AG10803 (cell line): ENCODE data around the gene FTSJ3.

Experiments
- DNase-seq: peaks from one replicate; pipeline ENCODE4 v3.0.0; 2010; ENCODE audit warnings: low read depth
- H3K4me3 ChIP-seq: 2 replicates; pipeline ENCODE4 v1.5.1; 2011; ENCODE audit warnings: mild to moderate bottlenecking, low read length, control low read depth
- TF ChIP-seq, protein P1 (sequence below): conservative IDR thresholded peaks from 2 replicates; pipeline ENCODE4 v1.5.1; 2011; ENCODE audit warnings: mild to moderate bottlenecking, low read length, control low read depth, inconsistent platforms

FTSJ3 gene

DNA sequence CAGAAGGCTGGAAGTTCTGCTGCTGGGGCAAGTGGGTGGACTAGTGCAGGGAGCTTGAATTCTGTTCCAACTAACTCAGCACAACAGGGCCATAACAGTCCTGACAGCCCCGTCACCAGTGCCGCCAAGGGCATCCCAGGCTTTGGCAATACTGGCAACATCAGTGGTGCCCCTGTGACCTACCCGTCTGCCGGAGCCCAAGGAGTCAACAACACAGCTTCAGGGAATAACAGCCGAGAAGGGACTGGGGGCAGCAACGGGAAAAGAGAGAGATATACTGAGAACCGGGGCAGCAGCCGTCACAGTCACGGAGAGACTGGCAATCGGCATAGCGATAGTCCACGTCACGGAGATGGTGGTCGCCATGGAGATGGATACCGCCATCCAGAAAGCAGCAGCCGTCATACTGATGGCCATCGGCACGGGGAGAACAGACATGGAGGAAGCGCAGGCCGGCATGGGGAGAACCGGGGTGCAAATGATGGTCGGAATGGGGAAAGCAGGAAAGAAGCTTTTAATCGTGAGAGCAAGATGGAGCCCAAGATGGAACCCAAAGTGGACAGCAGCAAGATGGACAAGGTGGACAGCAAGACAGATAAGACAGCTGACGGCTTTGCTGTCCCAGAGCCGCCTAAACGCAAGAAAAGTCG, 9.6 kb downstream of the FTSJ3 start:
- TF ChIP-seq, protein P1, sequence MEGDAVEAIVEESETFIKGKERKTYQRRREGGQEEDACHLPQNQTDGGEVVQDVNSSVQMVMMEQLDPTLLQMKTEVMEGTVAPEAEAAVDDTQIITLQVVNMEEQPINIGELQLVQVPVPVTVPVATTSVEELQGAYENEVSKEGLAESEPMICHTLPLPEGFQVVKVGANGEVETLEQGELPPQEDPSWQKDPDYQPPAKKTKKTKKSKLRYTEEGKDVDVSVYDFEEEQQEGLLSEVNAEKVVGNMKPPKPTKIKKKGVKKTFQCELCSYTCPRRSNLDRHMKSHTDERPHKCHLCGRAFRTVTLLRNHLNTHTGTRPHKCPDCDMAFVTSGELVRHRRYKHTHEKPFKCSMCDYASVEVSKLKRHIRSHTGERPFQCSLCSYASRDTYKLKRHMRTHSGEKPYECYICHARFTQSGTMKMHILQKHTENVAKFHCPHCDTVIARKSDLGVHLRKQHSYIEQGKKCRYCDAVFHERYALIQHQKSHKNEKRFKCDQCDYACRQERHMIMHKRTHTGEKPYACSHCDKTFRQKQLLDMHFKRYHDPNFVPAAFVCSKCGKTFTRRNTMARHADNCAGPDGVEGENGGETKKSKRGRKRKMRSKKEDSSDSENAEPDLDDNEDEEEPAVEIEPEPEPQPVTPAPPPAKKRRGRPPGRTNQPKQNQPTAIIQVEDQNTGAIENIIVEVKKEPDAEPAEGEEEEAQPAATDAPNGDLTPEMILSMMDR, result no peak
- no peak for DNase-seq
- no peak overlapping the region for H3K4me3 ChIP-seq

DNA sequence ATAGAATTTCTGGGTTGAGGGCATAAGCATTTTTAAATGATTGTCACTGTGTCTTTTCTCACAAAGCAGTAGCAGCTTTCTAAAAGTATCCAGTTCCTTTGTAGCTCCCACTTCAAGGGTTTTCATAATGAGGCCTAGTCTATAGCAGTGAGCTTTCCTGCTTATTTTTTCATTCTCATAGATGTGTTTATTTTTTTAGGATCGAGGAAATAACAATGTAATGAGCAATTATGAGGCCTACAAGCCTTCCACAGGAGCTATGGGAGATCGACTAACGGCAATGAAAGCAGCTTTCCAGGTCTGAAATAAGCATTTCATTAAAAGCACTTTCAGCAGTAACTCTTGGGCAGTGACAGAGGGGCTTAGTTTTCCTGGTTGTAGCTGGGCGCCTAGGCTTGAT, 10.8 kb downstream of the FTSJ3 start:
- H3K4me3 ChIP-seq, result no peak overlapping the region
- DNase-seq, result no peak
- TF ChIP-seq, protein P1, result no peak

DNA sequence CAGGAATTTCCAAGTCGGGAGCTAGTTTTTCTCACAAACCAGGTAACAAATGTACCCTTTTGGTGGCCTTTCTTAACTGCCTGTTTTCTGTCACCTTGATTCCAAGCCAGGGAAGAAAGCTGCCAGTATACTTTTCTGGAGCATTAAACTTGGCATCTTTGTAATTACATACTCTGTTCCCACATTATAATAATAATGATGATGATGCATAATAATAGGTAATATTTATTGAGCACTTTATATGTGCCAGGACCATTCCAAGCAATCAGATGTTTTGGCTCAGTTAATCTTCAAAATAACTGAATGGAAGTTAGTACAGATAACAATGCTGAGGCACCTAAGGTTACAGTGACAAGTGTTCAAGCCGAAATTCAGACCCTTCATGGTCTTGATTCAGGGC, 11.3 kb downstream of the FTSJ3 start:
- DNase-seq, result no peak
- H3K4me3 ChIP-seq, result no peak overlapping the region
- TF ChIP-seq, protein P1, result no peak

DNA sequence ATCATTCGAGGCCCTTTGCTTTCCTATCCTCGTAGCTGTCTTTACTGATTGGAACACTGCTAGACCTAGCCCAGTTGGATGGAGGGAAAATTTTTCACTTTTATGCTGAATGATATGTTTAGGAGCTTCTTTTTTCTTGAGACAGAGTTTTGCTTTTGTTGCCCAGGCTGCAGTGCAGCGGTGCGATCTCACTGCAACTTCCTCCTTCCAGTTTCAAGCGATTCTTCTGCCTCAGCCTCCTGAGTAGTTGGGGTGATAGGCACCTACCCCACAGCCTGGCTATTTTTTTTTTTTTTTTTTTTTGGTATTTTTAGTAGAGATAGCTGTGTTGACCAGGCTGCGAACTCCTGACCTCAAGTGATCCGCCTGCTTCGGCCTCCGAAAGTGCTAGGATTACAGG, 17.5 kb downstream of the FTSJ3 start:
- no peak overlapping the region for H3K4me3 ChIP-seq
- TF ChIP-seq, protein P1, result no peak
- DNase-seq, result no peak

DNA sequence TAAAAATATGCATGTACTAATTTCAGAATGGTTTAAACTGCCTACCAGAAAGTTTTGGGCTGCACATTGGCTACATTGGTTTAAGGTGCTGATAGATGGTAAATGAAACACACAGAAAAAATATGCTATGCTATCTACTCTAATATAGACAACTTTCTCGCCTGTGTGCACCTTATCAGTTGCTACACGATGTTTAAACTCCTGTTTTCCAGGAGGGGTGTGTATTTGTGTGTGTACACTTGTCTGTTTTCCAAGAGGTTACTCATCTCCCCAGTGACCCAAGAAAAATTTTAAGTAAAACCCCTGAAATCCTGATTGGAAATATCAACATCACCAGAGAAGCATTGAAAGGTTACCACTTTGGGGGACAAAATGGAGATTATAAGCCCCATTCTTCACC, 21.9 kb downstream of the FTSJ3 start:
- H3K4me3 ChIP-seq, result no peak overlapping the region
- TF ChIP-seq, protein P1, result no peak
- DNase-seq, result no peak

DNA sequence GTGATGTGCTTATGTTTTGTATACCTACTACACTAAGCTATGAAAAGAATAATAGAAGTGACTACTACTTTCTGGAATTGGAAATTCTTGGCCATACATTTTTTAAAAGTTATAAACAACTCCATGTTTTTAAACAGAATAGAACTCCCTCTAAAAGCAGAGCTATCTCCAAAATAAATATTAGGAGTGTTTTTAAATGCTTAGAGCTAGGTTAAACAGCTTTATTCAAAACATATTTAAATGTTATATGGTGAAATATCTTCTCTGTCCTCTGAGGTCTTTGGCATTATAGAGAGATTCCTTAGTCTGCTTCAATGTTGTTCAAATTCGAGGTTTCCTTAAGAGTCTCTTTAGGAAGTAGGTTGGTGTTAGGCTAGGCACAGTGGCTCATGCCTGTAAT, 23.1 kb downstream of the FTSJ3 start:
- TF ChIP-seq, protein P1, result no peak
- H3K4me3 ChIP-seq, result no peak overlapping the region
- no peak for DNase-seq

DNA sequence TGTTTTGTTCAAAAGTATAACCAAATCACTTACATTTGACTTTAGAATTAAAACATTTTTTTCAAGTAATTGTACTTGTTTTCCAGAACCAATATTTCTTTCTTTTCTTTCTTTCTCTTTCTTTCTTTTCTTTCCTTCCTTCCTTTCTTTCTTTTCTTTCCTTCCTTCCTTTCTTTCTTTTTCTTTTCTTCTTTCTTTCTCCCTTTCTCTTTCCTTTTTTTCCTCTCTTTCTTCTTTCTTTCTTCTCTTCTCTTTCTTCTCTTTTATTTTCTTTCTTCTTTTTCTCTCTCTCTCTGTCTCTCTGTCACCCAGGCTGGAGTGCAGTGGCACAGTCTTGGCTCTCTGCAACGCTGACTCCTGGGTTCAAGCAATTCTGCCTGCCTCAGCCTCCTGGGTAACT, 26.7 kb downstream of the FTSJ3 start:
- TF ChIP-seq, protein P1, result no peak
- H3K4me3 ChIP-seq, result no peak overlapping the region
- DNase-seq, result no peak
